ENCODE results near the gene SUGP2.

SUGP2 gene

DNA sequence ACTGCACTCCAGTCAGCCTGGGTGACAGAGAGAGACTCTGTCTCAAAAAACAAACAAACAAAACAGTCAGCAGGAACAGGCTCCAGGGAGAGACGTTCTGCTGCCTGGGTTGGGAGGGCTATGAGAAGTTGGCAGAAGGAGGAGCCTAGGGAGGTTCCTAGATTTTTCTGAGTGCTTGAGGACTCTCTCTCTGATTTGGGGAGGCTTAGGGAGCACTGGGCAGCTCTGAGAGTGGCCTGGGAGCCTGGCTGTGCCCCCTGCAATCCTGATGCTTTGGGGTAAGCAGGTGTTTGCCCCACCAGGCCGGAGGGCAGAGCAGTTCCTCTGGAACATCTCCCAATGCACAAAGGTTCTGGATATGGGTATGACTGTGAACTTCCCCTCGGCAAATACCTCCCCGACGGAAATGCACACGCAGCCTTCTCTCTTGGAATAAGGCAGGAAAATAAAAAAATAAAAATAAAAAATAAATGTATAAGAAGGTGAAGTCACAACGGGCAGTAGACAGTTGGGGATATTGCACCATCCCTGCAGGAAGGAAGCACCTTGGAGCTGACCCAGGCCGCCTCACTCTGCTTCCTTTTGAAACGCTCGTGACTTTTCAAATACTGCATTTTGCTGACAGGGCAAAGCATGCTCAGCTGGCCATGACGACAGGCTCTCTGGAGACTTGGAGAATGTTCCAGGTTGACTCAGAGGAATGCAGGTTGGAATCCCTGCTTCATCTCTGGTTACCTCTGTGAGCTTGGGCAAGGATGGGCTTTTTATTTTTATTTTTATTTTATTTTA, 65.8 kb downstream of the SUGP2 start:
- no peak for TF ChIP-seq CTCF (IDR thresholded peaks at IDR 0.05; ENCODE audit: insufficient read depth, low read length, missing control alignments)
- no peak overlapping the region for H3K4me3 ChIP-seq (ENCODE audit: low read depth, low read length)
- DNase-seq (ENCODE audit: low read depth, low spot score) = no peak
- POLR2A ChIA-PET = no interaction called here
- CTCF ChIA-PET = interaction anchor here (1.0 to 1.6 kb wide), 4 partner anchors 10 to 29 kb away, joined by 3 read pairs; no protein-coding TSS in a partner anchor

DNA sequence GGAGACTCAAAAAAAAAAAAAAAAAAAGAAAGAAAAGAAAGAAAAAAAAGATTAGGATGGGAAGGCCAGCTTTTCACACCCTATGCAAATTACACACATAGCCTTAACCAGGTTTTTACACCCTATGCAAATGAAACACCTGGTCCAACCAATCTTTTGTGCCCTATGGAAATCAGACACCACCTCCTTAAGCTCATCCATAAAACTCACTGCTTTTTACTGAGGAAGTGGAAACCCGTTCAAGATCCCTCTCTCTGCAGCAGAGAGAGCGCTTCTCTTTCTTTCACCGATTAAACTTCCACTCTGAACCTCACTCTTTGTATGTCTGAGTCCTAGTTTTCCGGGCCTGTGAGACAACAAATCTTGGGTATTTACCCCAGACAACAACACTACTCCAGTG, 67.0 kb downstream of the SUGP2 start:
- ChIA-PET POLR2A (no interaction called here), CTCF (interaction anchor here (1.3 kb wide), 1 partner anchor 21 kb away, joined by 5 read pairs; no protein-coding TSS in a partner anchor)
- no peak overlapping the region for H3K4me3 ChIP-seq (ENCODE audit: low read depth, low read length)
- no peak for DNase-seq (ENCODE audit: low read depth, low spot score)
- TF ChIP-seq CTCF (IDR thresholded peaks at IDR 0.05; ENCODE audit: insufficient read depth, low read length, missing control alignments) = no peak

DNA sequence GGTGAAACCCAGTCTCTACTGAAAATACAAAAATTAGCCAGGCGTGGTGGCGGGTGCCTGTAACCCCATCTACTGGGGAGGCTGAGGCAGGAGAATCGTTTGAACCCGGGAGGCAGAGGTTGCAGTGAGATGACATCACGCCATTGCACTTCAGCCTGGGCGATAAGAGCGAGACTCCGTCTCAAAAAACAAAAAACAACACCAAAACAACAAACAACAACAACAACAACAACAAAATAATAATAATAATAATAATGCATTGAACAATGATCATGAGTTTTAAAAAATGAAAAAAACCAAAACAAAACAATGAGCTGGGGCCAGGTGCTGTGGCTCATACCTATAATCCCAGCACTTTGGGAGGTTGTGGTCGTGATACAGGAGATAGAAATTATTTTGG, 69.2 kb downstream of the SUGP2 start:
- no peak overlapping the region for H3K4me3 ChIP-seq (ENCODE audit: low read depth, low read length)
- POLR2A ChIA-PET = no interaction called here
- DNase-seq (ENCODE audit: low read depth, low spot score) = no peak
- no peak for TF ChIP-seq CTCF (IDR thresholded peaks at IDR 0.05; ENCODE audit: insufficient read depth, low read length, missing control alignments)
- CTCF ChIA-PET = interaction anchor here (1.4 kb wide), 1 partner anchor 22 kb away, joined by 3 read pairs; no protein-coding TSS in a partner anchor

- no peak overlapping the region for H3K4me3 ChIP-seq (ENCODE audit: low read depth, low read length)
- POLR2A ChIA-PET = no interaction called here
- no peak for DNase-seq (ENCODE audit: low read depth, low spot score)
- TF ChIP-seq CTCF (IDR thresholded peaks at IDR 0.05; ENCODE audit: insufficient read depth, low read length, missing control alignments) = no peak
- CTCF ChIA-PET = no interaction called here
Measured at GRCh38 chr19:18961767-18962620, 71.3 kb downstream of the SUGP2 start.

DNA sequence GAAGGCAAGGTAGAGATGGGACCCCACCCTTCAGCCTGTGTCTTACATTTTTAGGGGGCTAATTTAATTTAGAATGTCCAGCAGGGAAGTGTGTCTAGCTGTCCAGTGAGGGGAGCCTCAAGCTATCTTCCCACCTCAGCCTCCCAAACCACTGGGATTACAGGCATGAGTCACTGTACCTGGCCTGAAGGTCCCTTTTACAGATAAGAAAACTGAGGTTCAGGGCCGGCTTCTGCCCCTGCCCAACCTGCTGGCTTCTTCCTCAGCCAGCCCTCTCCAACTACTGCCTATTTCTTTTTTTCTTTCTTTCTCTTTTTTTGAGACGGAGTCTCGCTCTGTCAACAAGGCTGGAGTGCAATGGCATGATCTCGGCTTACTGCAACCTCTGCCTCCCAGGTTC, 72.9 kb downstream of the SUGP2 start:
- no peak for TF ChIP-seq CTCF (IDR thresholded peaks at IDR 0.05; ENCODE audit: insufficient read depth, low read length, missing control alignments)
- ChIA-PET CTCF (no interaction called here), POLR2A (no interaction called here)
- no peak for DNase-seq (ENCODE audit: low read depth, low spot score)
- no peak overlapping the region for H3K4me3 ChIP-seq (ENCODE audit: low read depth, low read length)

DNA sequence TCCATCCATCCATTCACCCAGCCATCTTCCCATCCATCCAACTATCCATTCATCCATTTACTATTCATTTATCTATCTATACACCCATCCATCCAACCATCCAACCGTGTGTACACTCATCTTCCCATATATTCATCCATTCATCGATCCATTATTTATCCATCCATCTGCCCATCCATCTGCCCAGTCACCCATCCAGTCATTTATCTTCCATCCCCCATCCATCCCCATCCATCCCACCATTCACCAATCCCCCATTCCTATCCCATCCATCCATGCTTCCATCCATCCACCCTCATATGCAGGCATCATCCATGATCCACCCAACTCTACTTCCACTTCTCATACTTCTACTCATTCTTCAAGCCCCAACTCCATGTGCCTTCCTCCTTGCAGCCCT, 78.3 kb downstream of the SUGP2 start:
- POLR2A ChIA-PET = no interaction called here
- no peak overlapping the region for H3K4me3 ChIP-seq (ENCODE audit: low read depth, low read length)
- no peak for TF ChIP-seq CTCF (IDR thresholded peaks at IDR 0.05; ENCODE audit: insufficient read depth, low read length, missing control alignments)
- DNase-seq (ENCODE audit: low read depth, low spot score) = no peak
- CTCF ChIA-PET = no interaction called here

All from AG04449 (cell line).